H1 (cell line): Measurements from ENCODE around the gene SLC5A4. TPM values are rescaled to one million over a fixed set of nuclear protein-coding genes. Genes with fewer than 3 reads are reported as not detected.

Experiments used
- CTCF ChIA-PET: fragments of 300-600 bp; sonication (Branson Sonifier 250); formaldehyde crosslinking; loops from one replicate; lab custom pipeline; 2021; ENCODE audit not compliant: partially characterized antibody; lab: Charles Lee
- POLR2A ChIA-PET: fragments of 300-600 bp; sonication (Branson Sonifier 250); formaldehyde crosslinking; loops from one replicate; lab custom pipeline; 2021; ENCODE audit warnings: inconsistent platforms; ENCODE audit not compliant: partially characterized antibody; lab: Charles Lee
- DNase-seq, 2 experiments: peaks; one replicate each; pipeline versions ENCODE4 v3.0.0 to v3.0.0-alpha.2; 2010 to 2022; ENCODE audit warnings: low spot score in 2 of 2, low read depth in 1 of 2, mixed read lengths in 1 of 2
- FAIRE-seq: peaks from 2 replicates; lab custom pipeline; 2011; peaks lifted over from hg19 to GRCh38; lab: Jason Lieb, UNC
- H2AFZ ChIP-seq: 2 replicates; pipeline ENCODE4 v1.8.1; 2012; ENCODE audit warnings: low read length, inconsistent platforms
- H2AK5ac ChIP-seq: 2 replicates; pipeline ENCODE4 v1.6.1; 2013; ENCODE audit warnings: low read depth, low read length
- H2BK120ac ChIP-seq: replicated peaks from 2 replicates; pipeline ENCODE3; 2013; ENCODE audit warnings: low read depth, low read length, inconsistent platforms
- H2BK12ac ChIP-seq: 2 replicates; pipeline ENCODE4 v1.6.1; 2013; ENCODE audit warnings: low read depth, low read length
- H2BK15ac ChIP-seq: 2 replicates; pipeline ENCODE4 v1.6.1; 2013; ENCODE audit warnings: low read length
- H2BK20ac ChIP-seq: 2 replicates; pipeline ENCODE4 v1.6.1; 2013; ENCODE audit warnings: low read length
- H2BK5ac ChIP-seq: 2 replicates; pipeline ENCODE4 v1.6.1; 2013; ENCODE audit warnings: low read depth, low read length
- H3K14ac ChIP-seq: 2 replicates; pipeline ENCODE4 v1.6.1; 2013; ENCODE audit warnings: inconsistent platforms; ENCODE audit not compliant: insufficient read length
- H3K18ac ChIP-seq: 2 replicates; pipeline ENCODE4 v1.6.1; 2013; ENCODE audit warnings: low read length; ENCODE audit errors: extremely low read depth
- H3K23ac ChIP-seq: 2 replicates; pipeline ENCODE4 v1.6.1; 2013; ENCODE audit warnings: inconsistent platforms; ENCODE audit not compliant: insufficient read length
- H3K23me2 ChIP-seq: 2 replicates; pipeline ENCODE4 v1.6.1; 2013; ENCODE audit warnings: low read depth, low read length
- H3K27ac ChIP-seq: 2 replicates; pipeline ENCODE4 v1.6.1; 2011; ENCODE audit warnings: low read depth, low read length, inconsistent platforms
- H3K27me3 ChIP-seq, 4 experiments: replicated peaks in 1 of 4; 1 replicate in 1 of 4; 2 replicates in 3 of 4; pipeline versions ENCODE4 v1.6.1 to v1.8.1; 2011 to 2013; ENCODE audit warnings: low read length in 3 of 4, mild to moderate bottlenecking in 3 of 4, inconsistent platforms in 2 of 4, mixed read lengths in 2 of 4, moderate library complexity in 1 of 4; ENCODE audit not compliant: control insufficient read depth in 3 of 4, insufficient read depth in 3 of 4; ENCODE audit errors: extremely low read depth in 1 of 4
- H3K36me3 ChIP-seq, 4 experiments: 2 replicates each; pipeline versions ENCODE4 v1.6.1 to v1.8.1; 2011 to 2013; ENCODE audit warnings: mild to moderate bottlenecking in 4 of 4, low read length in 3 of 4, moderate library complexity in 2 of 4, control low read depth in 1 of 4, inconsistent platforms in 1 of 4; ENCODE audit not compliant: insufficient read depth in 4 of 4, control insufficient read depth in 2 of 4
- H3K4ac ChIP-seq: replicated peaks from 2 replicates; pipeline ENCODE3; 2013; ENCODE audit warnings: low read length, low read depth, mixed read lengths, inconsistent platforms; ENCODE audit not compliant: insufficient read length
- H3K4me1 ChIP-seq, 4 experiments: replicated peaks in 1 of 4; 1 replicate in 1 of 4; 2 replicates in 3 of 4; pipeline versions ENCODE4 v1.6.1 to v1.8.1; 2011 to 2013; ENCODE audit warnings: low read length in 3 of 4, inconsistent platforms in 2 of 4, mixed read lengths in 1 of 4; ENCODE audit not compliant: insufficient read depth in 4 of 4, control insufficient read depth in 3 of 4
- H3K4me2 ChIP-seq, 2 experiments: 2 replicates each; pipeline versions ENCODE4 v1.6.1 to v1.8.1; 2011 to 2013; ENCODE audit warnings: low read depth in 2 of 2, low read length in 2 of 2, control low read depth in 1 of 2, inconsistent platforms in 1 of 2, mild to moderate bottlenecking in 1 of 2; ENCODE audit not compliant: insufficient read depth in 1 of 2
- H3K4me3 ChIP-seq, 4 experiments: fragments of 200-600, 300-600 bp in 1 of 4; sonication (generic), shearing (Covaris generic), sonication (Bioruptor Twin) in 1 of 4; 2 replicates each; pipeline versions ENCODE4 v1.5.1 to v1.8.1; 2011 to 2016; ENCODE audit warnings: low read length in 4 of 4, low read depth in 3 of 4, control low read depth in 2 of 4, inconsistent platforms in 2 of 4, mild to moderate bottlenecking in 2 of 4, mixed read lengths in 1 of 4, moderate library complexity in 1 of 4; ENCODE audit not compliant: insufficient read depth in 2 of 4; ENCODE audit errors: extremely low read depth in 1 of 4
- H3K56ac ChIP-seq: replicated peaks from 2 replicates; pipeline ENCODE3; 2013; ENCODE audit warnings: low read depth, mild to moderate bottlenecking, mixed read lengths, low read length, inconsistent platforms; ENCODE audit not compliant: insufficient read length
- H3K79me1 ChIP-seq: 2 replicates; pipeline ENCODE4 v1.6.1; 2013; ENCODE audit warnings: low read depth, low read length, control low read depth
- H3K79me2 ChIP-seq, 2 experiments: 2 replicates each; pipeline versions ENCODE4 v1.6.1 to v1.8.1; 2012 to 2013; ENCODE audit warnings: low read length in 2 of 2, mild to moderate bottlenecking in 2 of 2, inconsistent platforms in 1 of 2; ENCODE audit not compliant: insufficient read depth in 2 of 2, control insufficient read depth in 1 of 2
- H3K9ac ChIP-seq, 4 experiments: replicated peaks in 1 of 4; 1 replicate in 1 of 4; 2 replicates in 3 of 4; pipeline versions ENCODE4 v1.6.1 to v1.8.1; 2011 to 2013; ENCODE audit warnings: low read depth in 3 of 4, low read length in 3 of 4, control low read depth in 2 of 4, mild to moderate bottlenecking in 2 of 4, moderate library complexity in 2 of 4, inconsistent platforms in 1 of 4; ENCODE audit errors: extremely low read depth in 1 of 4
- H3K9me3 ChIP-seq, 2 experiments: 2 replicates each; pipeline versions ENCODE4 v1.6.1 to v1.8.1; 2012 to 2013; ENCODE audit warnings: mild to moderate bottlenecking in 2 of 2, moderate library complexity in 2 of 2, control low read depth in 1 of 2, inconsistent platforms in 1 of 2, low read depth in 1 of 2, low read length in 1 of 2, mixed read lengths in 1 of 2; ENCODE audit not compliant: insufficient read depth in 2 of 2
- H4K20me1 ChIP-seq, 2 experiments: replicated peaks in 1 of 2; 2 replicates each; pipeline versions ENCODE3 to v1.8.1; 2011 to 2013; ENCODE audit warnings: inconsistent platforms in 2 of 2, low read length in 2 of 2, mild to moderate bottlenecking in 1 of 2; ENCODE audit not compliant: insufficient read depth in 2 of 2, control insufficient read depth in 1 of 2
- H4K5ac ChIP-seq: 2 replicates; pipeline ENCODE4 v1.6.1; 2013; ENCODE audit warnings: low read length, low read depth, mixed read lengths, inconsistent platforms; ENCODE audit not compliant: insufficient read length
- H4K8ac ChIP-seq: 2 replicates; pipeline ENCODE4 v1.8.0; 2013; ENCODE audit warnings: mild to moderate bottlenecking, moderate library complexity, low read length, inconsistent platforms; ENCODE audit not compliant: insufficient read depth; ENCODE audit errors: extremely low read depth
- H4K91ac ChIP-seq: replicated peaks from 2 replicates; pipeline ENCODE3; 2013; ENCODE audit warnings: low read length, mixed read lengths, inconsistent platforms; ENCODE audit not compliant: insufficient read length
- ASH2L ChIP-seq: fragments of 200-600, 300-600 bp; sonication (generic); IDR thresholded peaks from one replicate; pipeline ENCODE4 v1.7.1; 2017; ENCODE audit warnings: low read length
- EGR1 ChIP-seq: IDR thresholded peaks from 2 replicates; pipeline ENCODE4 v1.6.1; 2011; ENCODE audit warnings: low read depth, low read length, borderline replicate concordance
- GABPA ChIP-seq: IDR thresholded peaks from 2 replicates; pipeline ENCODE4 v1.6.1; 2011; ENCODE audit warnings: mild to moderate bottlenecking, low read length, moderate library complexity, borderline replicate concordance; ENCODE audit not compliant: insufficient read depth
- JUND ChIP-seq: IDR thresholded peaks from 2 replicates; pipeline ENCODE4 v1.6.1; 2011; ENCODE audit warnings: mild to moderate bottlenecking, improper control_type of control experiment, low read length
- RBBP5 ChIP-seq: IDR thresholded peaks from 2 replicates; pipeline ENCODE4 v1.7.1; 2012; ENCODE audit warnings: low read depth, mild to moderate bottlenecking, inconsistent platforms, low read length, moderate library complexity, borderline replicate concordance
- RFX5 ChIP-seq: IDR thresholded peaks from 2 replicates; pipeline ENCODE4 v1.6.1; 2011; ENCODE audit warnings: low read depth, low read length, improper control_type of control experiment, borderline replicate concordance
- RXRA ChIP-seq: IDR thresholded peaks from 2 replicates; pipeline ENCODE4 v1.6.1; 2011; ENCODE audit warnings: low read depth, mild to moderate bottlenecking, low read length, moderate library complexity; ENCODE audit not compliant: insufficient read depth
- SIRT6 ChIP-seq: IDR thresholded peaks from one replicate; pipeline ENCODE4 v1.7.1; 2012; ENCODE audit warnings: low read length, inconsistent platforms
- SIX5 ChIP-seq: IDR thresholded peaks from 2 replicates; pipeline ENCODE4 v1.6.1; 2011; ENCODE audit warnings: mild to moderate bottlenecking, low read depth, low read length
- SP2 ChIP-seq: IDR thresholded peaks from 2 replicates; pipeline ENCODE4 v1.6.1; 2012; ENCODE audit warnings: mild to moderate bottlenecking, low read length, inconsistent platforms
- TCF12 ChIP-seq: IDR thresholded peaks from 2 replicates; pipeline ENCODE4 v1.6.1; 2011; ENCODE audit warnings: low read depth, mild to moderate bottlenecking, low read length
- YY1 ChIP-seq: IDR thresholded peaks from 2 replicates; pipeline ENCODE4 v1.6.1; 2011; ENCODE audit warnings: low read depth, mild to moderate bottlenecking, low read length
- WGBS, 2 experiments: shearing (Covaris generic) in 1 of 2; methylation state at CpG; one replicate each; pipeline versions ENCODE4 v1.1.6 to v1.1.7; 2013 to 2015; ENCODE audit warnings: low lambda C conversion rate in 2 of 2, mixed read lengths in 2 of 2, inconsistent platforms in 1 of 2, low coverage in 1 of 2, missing lambda C conversion rate in 1 of 2; ENCODE audit not compliant: insufficient replicate concordance in 2 of 2, insufficient coverage in 1 of 2, insufficient read length in 1 of 2; ENCODE audit errors: extremely low coverage in 1 of 2, missing lambda C conversion rate in 1 of 2; 5-methylcytosine and 5-hydroxymethylcytosine counted together
- polyA plus RNA-seq, 7 experiments: library from polyadenylated mRNA; depleted of rRNA in 3 of 7; stranded (reverse) in 5 of 7; unstranded in 2 of 7; fragments of >200 nt in 5 of 7; fragments of 200-250 nt in 2 of 7; gene quantifications; 1 replicate in 5 of 7; 2 replicates in 1 of 7; 4 replicates in 1 of 7; pipeline versions ENCODE4 v1.2.1 to v1.2.3, GENCODE V29; 2011 to 2013; ENCODE audit warnings: missing spikeins in 2 of 7, mixed read lengths in 2 of 7
- total RNA-seq: library from RNA; stranded (reverse); fragmentation: NEBNext Ultra II Directional; extraction: Animal tissue kit (Norgen Biotek cat#: 25700); gene quantifications from 2 replicates; pipeline ENCODE4 v1.2.1, GENCODE V29; 2021
- TF ChIP-seq, protein P1 (sequence below), 3 experiments: IDR thresholded peaks; 1 replicate in 2 of 3; 2 replicates in 1 of 3; pipeline versions ENCODE4 v1.5.1 to v1.6.1; 2011; ENCODE audit warnings: low read length in 3 of 3, mild to moderate bottlenecking in 3 of 3, inconsistent platforms in 2 of 3, low read depth in 1 of 3, moderate library complexity in 1 of 3; ENCODE audit not compliant: insufficient read depth in 1 of 3; ENCODE audit errors: control extremely low read depth in 1 of 3

Gene SLC5A4
- total and polyA plus RNA-seq, 2 of the 8 experiments (the other 6 are each of a cell fraction or from before 2014, with no cell fraction given), result 0.17 TPM; not detected in 1

DNA sequence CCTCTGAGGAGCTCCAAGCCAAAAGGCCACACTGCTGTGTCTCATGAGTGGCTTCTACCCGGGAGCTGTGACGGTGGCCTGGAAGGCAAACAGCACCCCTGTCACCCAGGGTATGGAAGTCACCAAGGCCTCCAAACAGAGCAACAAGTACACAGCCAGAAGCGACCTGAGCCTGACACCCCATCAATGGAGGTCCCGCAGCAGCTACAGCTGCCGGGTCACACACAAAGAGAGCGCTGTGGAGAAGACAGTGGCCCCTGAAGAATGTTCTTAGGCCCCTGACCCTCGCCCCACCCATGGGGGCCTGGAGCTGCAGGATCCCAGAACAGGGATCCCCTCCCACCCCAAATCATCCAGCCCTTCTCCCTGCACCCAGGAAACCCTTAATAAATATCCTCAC lies 55.2 kb downstream of the SLC5A4 start:
- ChIA-PET CTCF (interaction anchor here (1.2 to 1.4 kb wide), 3 partner anchors 66 to 96 kb away, joined by 3 to 4 read pairs (median 3); no protein-coding TSS in a partner anchor), POLR2A (no interaction called here)
- Histone ChIP-seq H3K27ac (no peak overlapping the region), H3K4me3 (no peak overlapping the region), H2BK20ac (no peak overlapping the region), H3K9ac (no peak overlapping the region), H3K36me3 (no peaks in the 10 kb centered on the region), H4K8ac (no peak overlapping the region), H2AK5ac (no peak overlapping the region), H3K23ac (no peak overlapping the region), H3K56ac (no peak overlapping the region), H3K14ac (no peak overlapping the region), H3K23me2 (peaks cover 20% of the 10 kb centered on the region), H3K4ac (no peak overlapping the region), H3K18ac (no peak overlapping the region), H3K79me2 (no peaks in the 10 kb centered on the region), H2BK15ac (no peak overlapping the region), H4K20me1 (peaks cover 0 to 1% of the 10 kb centered on the region in 2 experiments), H3K27me3 (peaks cover 15 to 38% (median 32%) of the 10 kb centered on the region in 4 experiments), H3K79me1 (no peaks in the 10 kb centered on the region), H3K9me3 (no peaks in the 10 kb centered on the region), H3K4me2 (no peak overlapping the region), H2AFZ (no peak overlapping the region), H2BK120ac (no peak overlapping the region), H2BK5ac (no peak overlapping the region), H3K4me1 (peaks cover 0 to 23% (median 9%) of the 10 kb centered on the region in 4 experiments; a peak in 5 of 7 replicates), H2BK12ac (no peak overlapping the region), H4K5ac (no peak overlapping the region), H4K91ac (no peak overlapping the region)
- WGBS, 2 experiments, result 90% methylated on average over 7 of the region's 7 CpGs; no CpG with 5 or more reads in 1 of the 2 experiments
- DNase-seq, result peak in 1 of 2 experiments; percentile 20
- FAIRE-seq, result no peak
- TF ChIP-seq TCF12 (no peak), RXRA (no peak), EGR1 (no peak), RBBP5 (no peak), JUND (no peak), SP2 (no peak), RFX5 (no peak), ASH2L (no peak), SIX5 (no peak), GABPA (no peak), SIRT6 (no peak), YY1 (no peak)
- TF ChIP-seq, protein P1, sequence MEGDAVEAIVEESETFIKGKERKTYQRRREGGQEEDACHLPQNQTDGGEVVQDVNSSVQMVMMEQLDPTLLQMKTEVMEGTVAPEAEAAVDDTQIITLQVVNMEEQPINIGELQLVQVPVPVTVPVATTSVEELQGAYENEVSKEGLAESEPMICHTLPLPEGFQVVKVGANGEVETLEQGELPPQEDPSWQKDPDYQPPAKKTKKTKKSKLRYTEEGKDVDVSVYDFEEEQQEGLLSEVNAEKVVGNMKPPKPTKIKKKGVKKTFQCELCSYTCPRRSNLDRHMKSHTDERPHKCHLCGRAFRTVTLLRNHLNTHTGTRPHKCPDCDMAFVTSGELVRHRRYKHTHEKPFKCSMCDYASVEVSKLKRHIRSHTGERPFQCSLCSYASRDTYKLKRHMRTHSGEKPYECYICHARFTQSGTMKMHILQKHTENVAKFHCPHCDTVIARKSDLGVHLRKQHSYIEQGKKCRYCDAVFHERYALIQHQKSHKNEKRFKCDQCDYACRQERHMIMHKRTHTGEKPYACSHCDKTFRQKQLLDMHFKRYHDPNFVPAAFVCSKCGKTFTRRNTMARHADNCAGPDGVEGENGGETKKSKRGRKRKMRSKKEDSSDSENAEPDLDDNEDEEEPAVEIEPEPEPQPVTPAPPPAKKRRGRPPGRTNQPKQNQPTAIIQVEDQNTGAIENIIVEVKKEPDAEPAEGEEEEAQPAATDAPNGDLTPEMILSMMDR (IDR thresholded peaks at IDR 0.05; ENCODE audit: control extremely low read depth in 1 of 3, insufficient read depth in 1 of 3, low read depth in 1 of 3, low read length in 3 of 3), result no peak
